ENCODE results near the gene PNMA8C. TPM values are rescaled to one million over a fixed set of nuclear protein-coding genes. Genes with fewer than 3 reads are reported as not detected.
"Not testable (repeated sequence)": the region's sequence is repeated elsewhere in the genome, so short reads cannot be mapped to it uniquely, and the experiment has no call there.

The PNMA8C gene
- total RNA-seq, 1 donor, result not detected

GRCh38 chr19:46429999-46430398 is 1.3 kb upstream of the PNMA8C start:
- H3K27me3 ChIP-seq (ENCODE audit: insufficient read depth, low read length), result peaks cover 37% of the 10 kb centered on the region

DNA sequence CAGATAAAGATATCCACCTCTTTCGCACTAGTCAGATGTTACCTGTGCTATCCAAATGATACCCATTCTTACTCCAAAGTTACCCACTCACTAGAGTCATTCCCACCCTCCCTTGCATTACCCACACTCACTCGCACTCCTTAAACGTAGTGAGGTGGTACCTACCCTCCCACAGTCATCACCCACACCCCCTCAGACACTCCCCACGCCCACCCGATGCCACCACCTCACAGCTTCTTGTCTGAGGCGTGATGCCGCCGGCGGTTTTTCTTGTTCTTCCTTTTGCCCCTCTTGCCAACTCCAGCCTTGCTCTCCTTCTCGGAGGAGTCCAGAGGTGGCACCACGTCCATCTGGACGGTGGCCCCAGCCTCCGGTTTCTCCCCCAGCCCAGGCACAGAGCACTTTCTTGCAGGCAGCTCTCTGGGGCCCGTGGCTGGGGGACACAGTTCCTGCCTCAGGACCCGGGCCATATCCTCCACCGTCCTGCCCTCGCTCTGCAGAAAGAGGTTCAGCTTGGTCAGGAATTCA is 1.2 kb downstream of the PNMA8C start:
- H3K4me1 ChIP-seq (ENCODE audit: insufficient read depth, low read length), result peaks cover 16% of the 10 kb centered on the region
- no peaks in the 10 kb centered on the region for H3K9me3 ChIP-seq (ENCODE audit: low read depth, low read length)
- peaks cover 45% of the 10 kb centered on the region for H3K27me3 ChIP-seq (ENCODE audit: insufficient read depth, low read length)
- H3K4me3 ChIP-seq (ENCODE audit: low read length), result no peak overlapping the region

More at GRCh38 chr19:46429999-46430398, 1.3 kb upstream of the PNMA8C start:
- Histone ChIP-seq H3K4me3 (ENCODE audit: low read length) (no peak overlapping the region), H3K9me3 (ENCODE audit: low read depth, low read length) (no peaks in the 10 kb centered on the region), H3K4me1 (ENCODE audit: insufficient read depth, low read length) (peaks cover 16% of the 10 kb centered on the region)

GRCh38 chr19:46426506-46427162 is 2.1 kb downstream of the PNMA8C start:
- Histone ChIP-seq H3K4me3 (ENCODE audit: low read length) (no peak overlapping the region), H3K27me3 (ENCODE audit: insufficient read depth, low read length) (peaks cover 45% of the 10 kb centered on the region), H3K4me1 (ENCODE audit: insufficient read depth, low read length) (peaks cover 16% of the 10 kb centered on the region), H3K9me3 (ENCODE audit: low read depth, low read length) (no peaks in the 10 kb centered on the region)

DNA sequence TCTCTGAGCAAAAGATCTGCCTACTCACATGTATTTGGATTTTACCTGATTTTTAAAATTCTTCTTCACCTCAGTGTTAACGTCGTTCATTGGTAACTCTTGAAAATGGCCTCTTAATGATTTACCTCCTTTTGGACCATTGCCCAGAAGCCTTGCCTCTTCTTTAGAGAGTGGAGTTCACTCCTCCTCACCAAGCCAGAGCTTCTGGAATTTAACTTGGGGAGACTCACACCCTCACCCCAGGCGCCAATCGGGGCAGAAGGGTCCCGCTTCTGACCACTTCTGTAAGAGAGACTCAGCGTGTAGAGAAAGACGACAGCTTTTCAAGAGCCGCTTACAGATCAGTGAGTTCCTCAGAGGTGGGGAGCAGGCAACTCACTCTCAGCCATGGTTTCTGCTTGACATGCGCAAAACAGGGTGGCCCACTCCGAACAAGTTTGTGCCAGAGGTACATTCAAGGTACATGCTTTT is 2.7 kb downstream of the PNMA8C start:
- Histone ChIP-seq H3K4me1 (ENCODE audit: insufficient read depth, low read length) (peaks cover 16% of the 10 kb centered on the region), H3K4me3 (ENCODE audit: low read length) (no peak overlapping the region), H3K9me3 (ENCODE audit: low read depth, low read length) (no peaks in the 10 kb centered on the region), H3K27me3 (ENCODE audit: insufficient read depth, low read length) (peaks cover 45% of the 10 kb centered on the region)

DNA sequence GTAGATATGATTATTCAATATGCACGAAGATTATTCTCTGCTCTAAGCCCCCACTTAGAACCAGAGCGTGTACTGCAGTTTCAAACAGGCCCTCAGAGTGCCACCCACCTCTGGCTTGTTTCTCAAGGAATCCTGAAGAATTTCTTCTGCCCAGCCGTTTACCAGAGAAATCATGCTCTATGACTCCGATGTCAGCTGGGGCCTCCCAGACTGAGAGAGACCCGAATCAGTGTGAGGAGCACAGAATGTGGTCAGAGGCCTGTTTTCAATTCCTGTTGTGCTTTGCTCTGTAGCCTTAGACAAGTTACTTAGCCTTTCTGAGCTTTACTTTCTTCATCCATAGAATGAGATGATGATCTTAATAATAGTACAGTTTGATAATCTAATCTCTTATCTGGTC is 5.5 kb downstream of the PNMA8C start:
- Histone ChIP-seq H3K4me1 (ENCODE audit: insufficient read depth, low read length) (peaks cover 6% of the 10 kb centered on the region), H3K9me3 (ENCODE audit: low read depth, low read length) (no peaks in the 10 kb centered on the region), H3K4me3 (ENCODE audit: low read length) (no peak overlapping the region), H3K27me3 (ENCODE audit: insufficient read depth, low read length) (peaks cover 36% of the 10 kb centered on the region)

DNA sequence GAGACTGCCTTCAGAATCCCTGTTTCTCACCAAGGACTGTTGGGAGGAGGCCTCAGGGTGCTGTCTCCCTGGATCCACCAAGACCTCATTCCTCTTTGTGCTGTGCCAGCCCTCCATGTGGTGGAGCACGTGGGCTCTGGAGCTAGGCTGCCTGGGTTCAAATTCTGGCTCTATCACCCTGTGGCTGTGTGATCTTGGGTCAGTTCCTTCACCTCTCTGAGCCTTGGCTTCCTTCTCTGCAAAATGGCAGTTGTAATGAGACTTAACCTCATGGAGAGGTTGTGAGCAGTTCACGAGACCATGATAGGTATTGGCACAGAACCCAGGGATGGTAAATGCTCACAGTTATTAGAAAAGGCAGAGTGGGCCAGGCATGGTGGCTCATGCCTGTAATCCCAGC is 6.4 kb downstream of the PNMA8C start:
- Histone ChIP-seq H3K9me3 (ENCODE audit: low read depth, low read length) (no peaks in the 10 kb centered on the region), H3K4me1 (ENCODE audit: insufficient read depth, low read length) (peaks cover 5% of the 10 kb centered on the region), H3K4me3 (ENCODE audit: low read length) (no peak overlapping the region), H3K27me3 (ENCODE audit: insufficient read depth, low read length) (peaks cover 31% of the 10 kb centered on the region)

- Histone ChIP-seq H3K4me1 (ENCODE audit: insufficient read depth, low read length) (no peaks in the 10 kb centered on the region), H3K27me3 (ENCODE audit: insufficient read depth, low read length) (peaks cover 28% of the 10 kb centered on the region), H3K4me3 (ENCODE audit: low read length) (no peak overlapping the region), H3K9me3 (ENCODE audit: low read depth, low read length) (no peaks in the 10 kb centered on the region)
These were observed 8.7 kb downstream of the PNMA8C start for GRCh38 chr19:46420056-46420455.

DNA sequence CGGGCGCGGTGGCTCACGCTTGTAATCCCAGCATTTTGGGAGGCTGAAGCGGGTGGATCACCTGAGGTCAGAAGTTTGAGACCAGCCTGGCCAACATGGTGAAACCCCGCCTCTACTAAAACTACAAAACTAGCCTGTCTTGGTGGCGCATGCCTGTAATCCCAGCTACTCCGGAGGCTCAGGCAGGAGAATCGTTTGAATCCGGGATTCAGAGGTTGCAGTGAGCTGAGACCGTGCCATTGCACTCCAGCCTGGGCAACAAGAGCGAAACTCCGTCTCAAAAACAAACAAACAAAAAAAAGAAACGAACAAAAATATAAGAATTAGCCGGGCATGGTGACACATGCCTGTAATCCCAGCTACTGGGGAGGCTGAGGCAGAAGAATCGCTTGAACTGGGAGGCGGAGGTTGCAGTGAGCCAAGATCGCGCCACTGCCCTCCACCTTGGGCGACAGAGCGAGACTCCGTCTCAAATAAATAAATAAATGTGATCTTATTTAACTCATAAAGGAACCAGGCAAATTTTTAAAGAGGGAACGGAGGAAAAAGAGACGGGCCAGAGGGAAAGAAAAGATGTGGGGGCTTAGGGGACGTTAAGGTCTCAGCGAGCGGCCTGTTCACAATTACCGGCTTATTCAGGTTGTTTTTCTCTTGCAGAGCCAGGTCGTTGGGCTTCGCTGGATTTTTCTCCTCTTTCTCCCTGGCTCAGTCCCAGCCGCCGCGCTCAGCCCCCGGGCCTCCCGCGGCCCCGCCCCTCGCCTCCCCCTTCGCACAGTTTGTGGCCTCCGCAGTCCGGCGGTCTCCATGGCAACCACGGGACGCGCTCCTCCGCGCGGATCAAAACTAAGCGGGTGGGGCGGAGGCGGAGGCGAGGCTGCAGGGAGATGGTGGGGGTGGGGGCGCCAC is 12.7 kb downstream of the PNMA8C start:
- H3K9me3 ChIP-seq (ENCODE audit: low read depth, low read length); H3K4me1 ChIP-seq (ENCODE audit: insufficient read depth, low read length); H3K4me3 ChIP-seq (ENCODE audit: low read length): not testable (repeated sequence)
- peaks cover 53% of the 10 kb centered on the region for H3K27me3 ChIP-seq (ENCODE audit: insufficient read depth, low read length)

GRCh38 chr19:46414899-46415298 is 13.8 kb downstream of the PNMA8C start:
- not testable (repeated sequence) for H3K4me1 ChIP-seq (ENCODE audit: insufficient read depth, low read length); H3K4me3 ChIP-seq (ENCODE audit: low read length); H3K9me3 ChIP-seq (ENCODE audit: low read depth, low read length)
- peaks cover 54% of the 10 kb centered on the region for H3K27me3 ChIP-seq (ENCODE audit: insufficient read depth, low read length)

- peaks cover 61% of the 10 kb centered on the region for H3K27me3 ChIP-seq (ENCODE audit: insufficient read depth, low read length)
- H3K4me3 ChIP-seq (ENCODE audit: low read length), result no peak within 1 kb of the TSS
- no peaks in the 10 kb centered on the region for H3K4me1 ChIP-seq (ENCODE audit: insufficient read depth, low read length)
These were observed 15.3 kb downstream of the PNMA8C start, which contains the start of gene CCDC8 for GRCh38 chr19:46413262-46414031. TSS of gene CCDC8 (minus strand) at chr19:46413564. CDS start at chr19:46412810, 754 bp downstream.

DNA sequence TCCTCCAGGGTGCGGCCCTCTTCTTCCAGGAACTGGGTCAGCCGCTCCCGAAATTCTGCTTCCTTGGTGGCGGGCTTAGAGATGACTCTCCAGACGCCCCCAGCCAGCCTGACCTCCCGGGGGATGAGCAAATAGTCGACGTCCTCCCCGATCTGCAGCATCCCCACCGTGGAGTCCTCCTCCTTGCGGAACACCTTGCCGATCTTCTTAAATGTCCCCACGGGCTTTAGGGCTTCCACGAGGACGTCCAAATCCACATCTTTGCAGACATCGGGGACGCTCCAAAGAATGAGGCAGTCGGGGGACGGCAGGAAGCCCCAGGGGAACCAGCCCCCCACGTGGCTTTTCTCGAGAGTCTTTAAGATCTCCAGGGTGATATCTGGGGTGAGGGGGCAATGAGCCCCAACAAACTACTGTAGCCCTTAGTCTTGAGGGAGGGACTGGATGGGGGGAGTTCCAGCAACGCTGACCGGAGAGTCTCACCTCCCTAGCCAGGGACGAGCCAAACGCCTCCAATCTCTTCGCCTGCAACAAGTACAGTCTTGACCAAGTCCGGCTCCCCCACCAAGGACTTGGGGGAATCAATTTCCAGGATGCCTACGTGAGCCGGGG is 16.0 kb downstream of the PNMA8C start:
- Histone ChIP-seq H3K9me3 (ENCODE audit: low read depth, low read length) (no peaks in the 10 kb centered on the region), H3K27me3 (ENCODE audit: insufficient read depth, low read length) (peaks cover 65% of the 10 kb centered on the region), H3K4me1 (ENCODE audit: insufficient read depth, low read length) (no peaks in the 10 kb centered on the region), H3K4me3 (ENCODE audit: low read length) (no peak overlapping the region)

More at GRCh38 chr19:46413262-46414031, 15.3 kb downstream of the PNMA8C start, which contains the start of gene CCDC8:
- no peaks in the 10 kb centered on the region for H3K9me3 ChIP-seq (ENCODE audit: low read depth, low read length)

DNA sequence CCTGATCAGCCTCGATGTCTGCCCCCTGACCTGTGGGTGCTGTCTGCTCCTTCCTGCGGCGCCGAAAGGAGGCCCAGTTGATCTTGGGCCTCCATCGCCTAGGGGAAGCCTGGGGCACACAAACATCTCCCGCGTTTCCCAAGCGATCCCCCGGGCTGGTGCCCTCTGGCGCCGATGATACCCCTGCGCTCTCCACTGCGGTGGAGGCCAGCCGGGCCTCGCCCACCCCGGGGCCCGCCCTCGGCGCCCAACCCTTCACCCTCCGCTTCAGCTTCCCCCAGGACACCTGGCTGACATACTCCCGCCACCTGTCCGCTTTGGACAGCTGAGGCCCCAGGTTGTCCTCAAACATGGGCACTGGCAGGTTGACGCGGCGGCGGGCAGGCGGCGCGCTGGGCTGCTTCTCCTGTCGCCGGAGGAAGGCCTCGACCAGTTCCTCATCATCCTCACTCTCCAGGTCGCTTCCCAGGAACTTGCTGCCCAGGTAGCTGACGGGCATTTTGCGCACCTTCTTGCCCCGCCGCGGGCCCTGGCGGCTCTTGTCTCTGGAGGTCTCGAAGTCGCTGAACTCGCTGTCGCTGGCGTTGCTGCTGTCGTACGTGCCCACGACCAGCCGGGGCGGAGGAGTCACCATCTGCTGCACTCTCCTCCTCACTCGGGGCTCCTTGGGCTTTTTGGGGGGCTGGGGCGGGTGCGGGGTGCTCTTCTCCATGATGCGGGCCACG is 16.6 kb downstream of the PNMA8C start:
- Histone ChIP-seq H3K27me3 (ENCODE audit: insufficient read depth, low read length) (peaks cover 63% of the 10 kb centered on the region), H3K4me1 (ENCODE audit: insufficient read depth, low read length) (no peaks in the 10 kb centered on the region), H3K4me3 (ENCODE audit: low read length) (no peak overlapping the region), H3K9me3 (ENCODE audit: low read depth, low read length) (no peaks in the 10 kb centered on the region)

DNA sequence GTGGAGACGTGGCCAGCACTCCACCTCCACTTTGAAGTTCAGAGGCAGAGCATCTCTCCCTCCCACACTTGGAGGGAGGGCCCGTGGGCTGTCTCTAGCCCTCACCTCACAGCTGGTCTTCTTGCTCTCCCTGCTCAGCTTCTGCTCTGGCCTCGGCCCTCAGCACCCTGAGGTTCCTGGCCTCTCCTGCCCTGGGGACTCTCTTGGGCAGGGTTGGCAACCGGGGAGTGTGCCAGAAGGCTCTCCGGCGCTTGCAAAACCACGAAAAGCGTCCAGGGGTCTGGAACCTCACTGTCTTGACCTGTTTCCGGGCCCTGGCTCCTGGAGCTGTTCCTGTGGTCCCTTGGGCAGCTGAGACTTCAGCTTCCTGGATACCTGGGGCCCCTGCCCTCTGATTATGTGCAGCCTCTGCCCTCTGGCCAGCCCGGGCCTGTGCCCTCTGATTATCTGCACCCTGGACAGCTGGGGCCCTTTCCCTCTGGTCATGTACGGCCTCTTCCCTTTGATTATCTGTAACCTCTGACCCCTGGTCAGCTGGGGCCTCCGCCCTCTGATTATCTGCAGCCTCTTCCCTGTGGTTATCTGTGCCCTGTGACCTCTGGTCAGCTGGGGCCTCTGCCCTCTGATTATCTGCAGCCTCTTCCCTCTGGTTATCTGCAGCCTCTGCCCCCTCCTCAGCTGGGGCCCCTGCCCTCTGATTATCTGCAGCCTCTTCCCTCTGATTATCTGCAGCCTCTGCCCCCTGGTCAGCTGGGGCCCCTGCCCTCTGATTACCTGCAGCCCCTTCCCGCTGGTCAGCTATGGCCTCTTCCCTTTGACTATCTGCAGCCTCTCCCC is 17.4 kb downstream of the PNMA8C start:
- H3K9me3 ChIP-seq (ENCODE audit: low read depth, low read length), result no peaks in the 10 kb centered on the region
- no peak overlapping the region for H3K4me3 ChIP-seq (ENCODE audit: low read length)
- H3K4me1 ChIP-seq (ENCODE audit: insufficient read depth, low read length), result no peaks in the 10 kb centered on the region
- peaks cover 58% of the 10 kb centered on the region for H3K27me3 ChIP-seq (ENCODE audit: insufficient read depth, low read length)
